GM10248 (cell line): ENCODE measurements around the gene RAB5IF.
A peak's percentile ranks its signal among the peaks of the same experiment; 100 is the strongest.

ENCODE experiments used
- CTCF ChIA-PET: fragments of 300-600 bp; sonication (Branson Sonifier 250); formaldehyde crosslinking; extraction: SDS; loops from one replicate; lab custom pipeline; 2021; ENCODE audit warnings: antibody characterized with exemption; lab: Yijun Ruan, JAX
- POLR2A ChIA-PET: fragments of 350-650 bp; sonication (Branson Sonifier 250); formaldehyde crosslinking; extraction: SDS; loops from one replicate; lab custom pipeline; 2020; ENCODE audit warnings: antibody characterized with exemption; lab: Yijun Ruan, JAX
- DNase-seq: peaks from one replicate; pipeline ENCODE4 v3.0.0; 2012; ENCODE audit errors: extremely low spot score
- TF ChIP-seq, protein P1 (sequence below): IDR thresholded peaks from 2 replicates; pipeline ENCODE4 v1.5.1; 2012; ENCODE audit warnings: mild to moderate bottlenecking, low read depth; ENCODE audit errors: extremely low read depth, missing control alignments, control extremely low read depth

RAB5IF gene

DNA sequence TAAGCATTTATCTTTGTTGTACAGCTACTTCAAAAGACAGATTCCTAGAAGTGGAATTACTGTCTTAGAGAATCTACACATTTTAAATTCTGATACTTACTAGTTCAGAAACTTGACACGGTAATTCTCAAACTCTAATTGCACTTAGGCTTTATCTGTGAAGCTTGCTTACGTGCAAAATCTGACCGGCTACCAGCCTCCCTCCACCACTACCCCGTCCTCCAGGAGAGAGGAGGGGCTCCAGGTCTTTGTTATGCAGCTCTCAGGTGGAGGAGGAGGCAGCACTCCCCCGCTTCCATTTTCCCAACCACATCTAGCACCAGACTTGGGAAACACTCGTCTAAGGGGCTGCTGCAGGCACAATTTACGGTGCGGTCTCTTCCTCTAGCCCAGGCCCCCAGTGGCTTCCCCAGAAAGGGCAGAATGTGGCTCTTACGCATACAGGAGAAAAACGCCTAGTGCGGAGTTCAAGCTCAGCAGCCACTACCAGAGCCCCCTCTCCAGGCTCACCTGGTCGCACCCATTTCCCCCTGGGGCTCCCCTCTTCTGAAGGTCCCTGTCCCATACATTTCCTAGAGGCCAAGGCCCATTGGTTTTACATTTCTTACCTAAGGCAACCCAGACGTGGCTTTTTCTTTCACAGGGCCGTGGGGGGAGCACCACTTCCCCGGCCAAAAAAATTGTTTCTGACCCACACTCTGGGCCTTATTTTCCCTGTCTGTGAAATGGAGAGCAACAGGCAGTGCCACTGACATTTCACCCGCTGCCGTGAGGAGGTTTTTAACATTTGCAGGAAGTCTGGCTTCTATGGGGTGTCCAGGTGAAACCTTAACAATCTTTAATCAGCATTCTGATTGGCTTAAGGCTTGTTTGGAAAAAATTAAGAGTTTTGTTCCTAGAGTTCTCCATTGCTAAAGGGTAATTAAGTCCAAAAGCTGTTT, 33.7 kb upstream of the RAB5IF start:
- TF ChIP-seq, protein P1, sequence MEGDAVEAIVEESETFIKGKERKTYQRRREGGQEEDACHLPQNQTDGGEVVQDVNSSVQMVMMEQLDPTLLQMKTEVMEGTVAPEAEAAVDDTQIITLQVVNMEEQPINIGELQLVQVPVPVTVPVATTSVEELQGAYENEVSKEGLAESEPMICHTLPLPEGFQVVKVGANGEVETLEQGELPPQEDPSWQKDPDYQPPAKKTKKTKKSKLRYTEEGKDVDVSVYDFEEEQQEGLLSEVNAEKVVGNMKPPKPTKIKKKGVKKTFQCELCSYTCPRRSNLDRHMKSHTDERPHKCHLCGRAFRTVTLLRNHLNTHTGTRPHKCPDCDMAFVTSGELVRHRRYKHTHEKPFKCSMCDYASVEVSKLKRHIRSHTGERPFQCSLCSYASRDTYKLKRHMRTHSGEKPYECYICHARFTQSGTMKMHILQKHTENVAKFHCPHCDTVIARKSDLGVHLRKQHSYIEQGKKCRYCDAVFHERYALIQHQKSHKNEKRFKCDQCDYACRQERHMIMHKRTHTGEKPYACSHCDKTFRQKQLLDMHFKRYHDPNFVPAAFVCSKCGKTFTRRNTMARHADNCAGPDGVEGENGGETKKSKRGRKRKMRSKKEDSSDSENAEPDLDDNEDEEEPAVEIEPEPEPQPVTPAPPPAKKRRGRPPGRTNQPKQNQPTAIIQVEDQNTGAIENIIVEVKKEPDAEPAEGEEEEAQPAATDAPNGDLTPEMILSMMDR: no peak
- ChIA-PET POLR2A (interaction anchor here (1.5 to 1.8 kb wide), 2 partner anchors 24 to 34 kb away, joined by 4 to 5 read pairs; partner anchors contain the start of gene RAB5IF), CTCF (interaction anchor here (0.9 to 2.8 kb wide), 9 partner anchors 10 to 183 kb away, joined by 3 to 6 read pairs (median 5); partner anchors contain the start of gene RAB5IF)
- peak; percentile 13 for DNase-seq

DNA sequence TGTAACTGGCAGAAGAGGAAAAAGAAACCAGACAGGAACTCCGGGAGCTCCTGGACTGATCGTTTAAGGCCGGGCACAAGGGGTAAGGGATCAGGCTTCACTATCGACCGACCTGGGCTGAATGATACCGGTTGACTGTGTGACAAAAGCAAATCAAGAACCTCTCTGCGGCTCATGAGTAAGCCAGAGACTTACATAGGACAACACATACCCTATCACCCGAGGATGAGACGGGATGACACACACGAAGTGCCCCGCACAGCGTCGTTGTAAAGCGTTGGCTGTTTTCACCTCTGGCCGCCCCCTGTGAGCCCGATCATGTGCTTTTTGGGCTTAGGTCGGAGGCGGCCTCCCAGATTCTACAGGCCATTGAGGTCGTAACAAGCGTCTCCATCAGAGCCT, 32.9 kb upstream of the RAB5IF start:
- CTCF ChIA-PET: interaction anchor here (0.9 to 4.0 kb wide), 6 partner anchors 15 to 53 kb away, joined by 3 to 15 read pairs (median 4); partner anchors contain the start of gene RAB5IF
- POLR2A ChIA-PET: interaction anchor here (0.6 to 0.7 kb wide), 4 partner anchors 16 to 1419 kb away, joined by 5 to 7 read pairs (median 6); no protein-coding TSS in a partner anchor
- TF ChIP-seq, protein P1: no peak
- peak; percentile 56 for DNase-seq

- DNase-seq: peak; percentile 99
- TF ChIP-seq, protein P1: no peak
- POLR2A ChIA-PET: interaction anchor here (0.6 to 2.4 kb wide), 6 partner anchors 16 to 1418 kb away, joined by 5 to 7 read pairs (median 6); no protein-coding TSS in a partner anchor
- CTCF ChIA-PET: interaction anchor here (1.3 to 4.0 kb wide), 4 partner anchors 16 to 40 kb away, joined by 3 to 15 read pairs (median 4); partner anchors contain the start of gene RAB5IF
Measured at GRCh38 chr20:36573103-36573797, 32.3 kb upstream of the RAB5IF start, which contains the start of gene TGIF2. TGIF2 (plus strand) TSS chr20:36573597; CDS start chr20:36578775, 5,178 bp downstream.

DNA sequence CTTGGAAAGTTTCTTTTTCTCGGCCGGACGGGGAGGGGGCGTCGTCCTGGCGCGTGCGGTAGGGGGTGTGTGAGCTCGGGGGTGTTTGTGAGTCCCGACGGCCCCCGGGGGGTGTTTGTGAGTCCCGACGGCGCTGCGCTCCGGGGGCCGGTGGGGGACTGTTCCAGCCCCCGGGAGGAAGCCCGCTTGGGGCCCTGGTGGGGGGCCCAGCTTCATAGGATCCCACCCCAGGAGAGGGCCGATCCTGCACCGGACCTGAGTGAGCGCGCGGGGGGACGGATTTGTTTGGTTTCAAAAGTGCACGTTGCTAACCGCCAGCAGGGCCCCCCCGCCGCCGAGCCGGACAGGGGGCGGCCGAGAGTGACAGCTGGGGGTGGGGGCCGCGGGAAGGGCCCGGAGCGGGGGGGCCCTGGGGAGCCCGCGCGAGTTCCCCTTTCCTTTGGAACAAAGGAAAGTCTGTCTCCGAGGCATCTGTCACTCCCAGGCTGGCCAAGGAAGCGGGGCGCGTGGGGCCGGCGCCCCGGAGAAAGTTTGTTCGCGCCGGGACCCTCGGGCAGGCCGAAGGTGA, 31.7 kb upstream of the RAB5IF start:
- ChIA-PET CTCF (interaction anchor here (1.4 to 4.0 kb wide), 3 partner anchors 16 to 39 kb away, joined by 3 to 15 read pairs (median 6); partner anchors contain the start of gene RAB5IF), POLR2A (interaction anchor here (0.6 to 2.4 kb wide), 2 partner anchors 21 to 51 kb away, joined by 6 to 7 read pairs; no protein-coding TSS in a partner anchor)
- DNase-seq: peak; percentile 64
- TF ChIP-seq, protein P1: no peak

- POLR2A ChIA-PET: interaction anchor here (0.6 to 2.4 kb wide), 2 partner anchors 20 to 30 kb away, joined by 6 to 7 read pairs; no protein-coding TSS in a partner anchor
- peak; percentile 58 for DNase-seq
- CTCF ChIA-PET: interaction anchor here (1.4 to 4.0 kb wide), 5 partner anchors 13 to 31 kb away, joined by 3 to 21 read pairs (median 6); partner anchors contain the start of gene RAB5IF
- TF ChIP-seq, protein P1: no peak
Measured at GRCh38 chr20:36574366-36575135, 31.0 kb upstream of the RAB5IF start.
